ENCODE measurements around the gene TUNAR. TPM values are rescaled to one million over a fixed set of nuclear protein-coding genes. Genes with fewer than 3 reads are reported as not detected.

TUNAR gene
- total RNA-seq, 1 donor from 2014 or later: 4.6 TPM

DNA sequence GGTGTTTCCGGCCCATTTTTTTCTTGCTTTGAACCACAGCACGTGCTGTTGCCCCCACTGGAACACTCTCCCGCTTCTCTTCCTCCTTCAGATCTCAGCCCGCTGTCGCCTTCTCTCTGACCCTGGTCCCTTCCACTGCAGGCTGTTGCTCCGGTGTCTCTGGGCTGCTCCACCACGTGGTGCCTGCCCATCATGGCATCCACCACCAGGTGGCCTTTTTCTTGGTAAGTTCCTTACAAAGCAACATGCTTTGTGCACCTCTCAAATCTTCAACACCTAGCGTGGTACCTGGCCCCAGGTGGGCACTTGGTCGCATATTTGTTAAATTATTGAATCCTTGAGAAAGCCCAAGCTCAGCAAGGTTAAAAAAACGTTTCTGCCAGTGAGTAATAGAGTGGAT lies 19.1 kb downstream of the TUNAR start:
- Mint-ChIP-seq H3K27ac (no peak overlapping the region), H3K4me1 (ENCODE audit: low read depth) (no peaks in the 10 kb centered on the region), H3K9me3 (ENCODE audit: low read depth) (no peaks in the 10 kb centered on the region), H3K27me3 (peaks cover 20% of the 10 kb centered on the region), H3K4me3 (ENCODE audit: low read depth) (no peak overlapping the region), H3K36me3 (ENCODE audit: insufficient read depth) (no peaks in the 10 kb centered on the region)
- TF ChIP-seq, protein P1, sequence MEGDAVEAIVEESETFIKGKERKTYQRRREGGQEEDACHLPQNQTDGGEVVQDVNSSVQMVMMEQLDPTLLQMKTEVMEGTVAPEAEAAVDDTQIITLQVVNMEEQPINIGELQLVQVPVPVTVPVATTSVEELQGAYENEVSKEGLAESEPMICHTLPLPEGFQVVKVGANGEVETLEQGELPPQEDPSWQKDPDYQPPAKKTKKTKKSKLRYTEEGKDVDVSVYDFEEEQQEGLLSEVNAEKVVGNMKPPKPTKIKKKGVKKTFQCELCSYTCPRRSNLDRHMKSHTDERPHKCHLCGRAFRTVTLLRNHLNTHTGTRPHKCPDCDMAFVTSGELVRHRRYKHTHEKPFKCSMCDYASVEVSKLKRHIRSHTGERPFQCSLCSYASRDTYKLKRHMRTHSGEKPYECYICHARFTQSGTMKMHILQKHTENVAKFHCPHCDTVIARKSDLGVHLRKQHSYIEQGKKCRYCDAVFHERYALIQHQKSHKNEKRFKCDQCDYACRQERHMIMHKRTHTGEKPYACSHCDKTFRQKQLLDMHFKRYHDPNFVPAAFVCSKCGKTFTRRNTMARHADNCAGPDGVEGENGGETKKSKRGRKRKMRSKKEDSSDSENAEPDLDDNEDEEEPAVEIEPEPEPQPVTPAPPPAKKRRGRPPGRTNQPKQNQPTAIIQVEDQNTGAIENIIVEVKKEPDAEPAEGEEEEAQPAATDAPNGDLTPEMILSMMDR (IDR thresholded peaks at IDR 0.05; ENCODE audit: unreplicated experiment): peak; percentile 70
- DNase-seq (ENCODE audit: low spot score, unreplicated experiment): no peak

DNA sequence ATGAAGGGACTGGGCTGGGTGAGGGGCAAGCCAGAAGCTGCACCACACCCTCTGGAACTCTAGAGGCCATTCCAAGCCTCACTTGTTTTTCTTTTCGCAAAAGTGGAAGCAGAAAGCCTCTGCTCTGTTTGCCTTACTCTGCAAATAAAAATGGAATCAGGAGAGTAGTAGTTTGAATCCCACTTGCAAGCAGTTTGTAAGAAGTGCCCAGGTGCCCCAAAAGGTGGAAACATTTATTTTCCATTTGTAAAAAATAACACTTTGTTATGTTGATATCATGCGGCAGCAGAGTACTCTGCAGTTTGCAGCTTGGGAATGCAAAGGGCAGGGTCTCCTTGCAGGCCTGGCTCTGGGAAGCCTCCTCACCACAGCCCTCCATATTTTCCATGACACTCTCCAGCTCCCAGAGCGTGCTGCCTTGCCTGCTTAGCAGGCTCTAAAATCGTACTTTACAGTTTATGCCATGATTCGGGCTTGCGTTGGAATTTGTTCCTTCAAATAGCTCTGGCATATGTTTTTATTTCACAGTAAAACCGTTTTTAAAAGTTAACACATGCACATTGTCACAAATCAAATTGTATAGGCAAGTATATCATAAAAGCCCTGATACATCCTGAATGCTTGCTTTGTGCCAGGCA lies 20.0 kb downstream of the TUNAR start:
- Mint-ChIP-seq H3K4me3 (ENCODE audit: low read depth) (no peak overlapping the region), H3K27me3 (peaks cover 19% of the 10 kb centered on the region), H3K4me1 (ENCODE audit: low read depth) (no peaks in the 10 kb centered on the region), H3K36me3 (ENCODE audit: insufficient read depth) (no peaks in the 10 kb centered on the region), H3K27ac (no peak overlapping the region), H3K9me3 (ENCODE audit: low read depth) (no peaks in the 10 kb centered on the region)
- TF ChIP-seq, protein P1 (IDR thresholded peaks at IDR 0.05; ENCODE audit: unreplicated experiment): no peak
- no peak for DNase-seq (ENCODE audit: low spot score, unreplicated experiment)

DNA sequence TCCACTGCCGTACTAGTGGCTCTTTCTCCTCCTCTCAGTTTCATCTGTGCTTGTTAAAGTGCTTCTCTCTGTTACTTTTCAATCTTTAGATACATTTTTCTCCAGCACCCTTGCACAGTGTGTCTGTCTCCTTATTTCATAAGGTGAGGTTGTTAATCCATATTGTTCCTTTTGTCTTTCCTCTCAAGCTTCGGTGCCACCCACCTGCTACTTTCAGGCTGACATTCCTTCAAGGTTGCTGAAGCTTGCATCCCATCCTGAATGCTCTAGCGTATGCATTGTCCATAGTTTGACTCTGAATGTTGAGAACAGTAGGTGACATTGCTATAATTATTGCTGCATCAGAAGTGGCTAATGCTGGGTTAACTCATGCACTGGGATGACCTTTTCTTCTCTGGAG lies 20.6 kb downstream of the TUNAR start:
- TF ChIP-seq, protein P1 (IDR thresholded peaks at IDR 0.05; ENCODE audit: unreplicated experiment): no peak
- DNase-seq (ENCODE audit: low spot score, unreplicated experiment): no peak
- no peaks in the 10 kb centered on the region for H3K36me3 Mint-ChIP-seq (ENCODE audit: insufficient read depth)
- no peak overlapping the region for H3K27ac Mint-ChIP-seq
- no peaks in the 10 kb centered on the region for H3K4me1 Mint-ChIP-seq (ENCODE audit: low read depth)
- H3K9me3 Mint-ChIP-seq (ENCODE audit: low read depth): no peaks in the 10 kb centered on the region
- no peak overlapping the region for H3K4me3 Mint-ChIP-seq (ENCODE audit: low read depth)
- H3K27me3 Mint-ChIP-seq: peaks cover 16% of the 10 kb centered on the region

DNA sequence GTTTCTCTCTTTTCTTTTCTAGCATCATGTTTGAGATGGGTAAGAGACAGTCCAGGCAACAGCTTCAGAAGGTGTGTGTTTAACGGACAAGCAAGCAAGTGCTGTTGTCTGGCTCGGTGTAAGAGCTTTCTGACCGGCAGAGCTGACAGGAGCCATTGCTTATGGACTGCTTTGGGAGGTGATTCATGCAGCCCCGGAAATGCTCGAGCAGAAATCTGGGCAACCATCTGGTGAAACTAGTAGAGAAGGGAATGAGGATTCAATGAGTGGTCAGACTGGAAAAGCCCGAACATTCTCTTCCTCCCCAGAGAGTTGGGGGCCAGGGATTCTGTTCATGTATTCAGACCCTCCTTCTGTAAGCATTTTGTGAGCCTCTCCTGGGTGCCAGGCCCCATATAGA lies 24.4 kb downstream of the TUNAR start:
- Mint-ChIP-seq H3K36me3 (ENCODE audit: insufficient read depth) (no peaks in the 10 kb centered on the region), H3K27me3 (no peaks in the 10 kb centered on the region), H3K4me3 (ENCODE audit: low read depth) (no peak overlapping the region), H3K27ac (no peak overlapping the region), H3K9me3 (ENCODE audit: low read depth) (no peaks in the 10 kb centered on the region), H3K4me1 (ENCODE audit: low read depth) (no peaks in the 10 kb centered on the region)
- no peak for DNase-seq (ENCODE audit: low spot score, unreplicated experiment)
- TF ChIP-seq, protein P1 (IDR thresholded peaks at IDR 0.05; ENCODE audit: unreplicated experiment): no peak

DNA sequence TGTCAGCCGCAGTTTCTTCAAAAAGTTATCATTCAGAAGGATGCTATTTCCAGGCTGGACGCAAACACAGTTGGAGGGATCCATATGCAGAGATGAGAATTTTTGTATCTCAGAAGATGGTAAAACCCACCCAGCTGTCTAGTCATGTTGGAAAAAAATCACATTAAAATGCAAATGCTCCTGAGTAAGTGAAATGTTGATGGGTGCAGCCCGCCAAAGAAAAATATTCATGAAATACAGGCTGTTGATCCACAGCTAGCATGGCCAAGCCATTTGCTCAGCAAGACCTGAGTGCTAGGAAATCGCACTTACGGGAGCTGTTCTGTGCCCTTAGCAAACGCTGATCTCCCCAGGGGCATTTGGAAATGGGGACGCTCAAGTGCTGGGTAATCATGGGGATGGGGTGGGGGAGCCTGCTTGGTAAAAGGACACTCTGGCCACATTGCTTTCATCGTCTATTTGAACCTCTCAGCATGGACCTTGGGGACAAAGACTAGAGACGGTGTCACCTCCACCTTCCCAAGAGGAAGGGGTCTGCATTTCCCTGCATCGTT lies 25.7 kb downstream of the TUNAR start:
- H3K9me3 Mint-ChIP-seq (ENCODE audit: low read depth): no peaks in the 10 kb centered on the region

More for the DNA sequence above, 25.7 kb downstream of the TUNAR start:
- H3K4me1 Mint-ChIP-seq (ENCODE audit: low read depth): no peaks in the 10 kb centered on the region
- no peak for DNase-seq (ENCODE audit: low spot score, unreplicated experiment)
- no peaks in the 10 kb centered on the region for H3K36me3 Mint-ChIP-seq (ENCODE audit: insufficient read depth)
- H3K27ac Mint-ChIP-seq: no peak overlapping the region
- TF ChIP-seq, protein P1 (IDR thresholded peaks at IDR 0.05; ENCODE audit: unreplicated experiment): no peak
- no peaks in the 10 kb centered on the region for H3K27me3 Mint-ChIP-seq
- no peak overlapping the region for H3K4me3 Mint-ChIP-seq (ENCODE audit: low read depth)

Data from progenitor cell of endocrine pancreas (in vitro differentiated cells).